GM12878 (cell line): Measurements from ENCODE around the gene TRAP1. TPM values are rescaled to one million over a fixed set of nuclear protein-coding genes. Genes with fewer than 3 reads are reported as not detected.

Source experiments
- ATAC-seq: fragments of 200-7000 bp; cut with Tn5 transposase; 3 replicates; pipeline ENCODE4 v1.9.1; 2020; ENCODE audit warnings: mild to moderate bottlenecking, moderate library complexity
- BruUV-seq: library from RNA; stranded (reverse); fragments of 400-500 nt; replicated peaks from 2 replicates; lab custom pipeline; 2021; lab: Mats Ljungman, UMichigan
- CTCF ChIA-PET: fragments of 300-600 bp; sonication (Branson Sonifier 250); formaldehyde crosslinking; extraction: SDS; loops from one replicate; lab custom pipeline; 2021; ENCODE audit warnings: inconsistent platforms; lab: Yijun Ruan, JAX
- POLR2A ChIA-PET: fragments of 350-600 bp; formaldehyde crosslinking; extraction: SDS; loops from one replicate; lab custom pipeline; 2021; ENCODE audit warnings: inconsistent platforms; lab: Charles Lee
- RAD21 ChIA-PET: fragments of 300-600 bp; sonication (Branson Sonifier 250); formaldehyde crosslinking; loops from one replicate; lab custom pipeline; 2023; ENCODE audit warnings: antibody characterized with exemption; ENCODE audit not compliant: unreplicated experiment; lab: Charles Lee
- SMC1A ChIA-PET: fragments of 300-600 bp; sonication (Branson Sonifier 250); formaldehyde crosslinking; loops from one replicate; lab custom pipeline; 2023; ENCODE audit not compliant: unreplicated experiment, uncharacterized antibody; lab: Charles Lee
- DNase-seq: peaks from one replicate; pipeline ENCODE4 v3.0.0-alpha.2; 2011; ENCODE audit warnings: low read depth, low spot score
- FAIRE-seq: peaks from 3 replicates; lab custom pipeline; 2011; peaks lifted over from hg19 to GRCh38; lab: Jason Lieb, UNC
- H2AFZ ChIP-seq: 2 replicates; pipeline ENCODE4 v1.6.0; 2011; ENCODE audit warnings: low read depth, low read length, control low read depth; ENCODE audit not compliant: control insufficient read depth
- H3K27ac ChIP-seq: 2 replicates; pipeline ENCODE4 v1.5.1; 2011; ENCODE audit warnings: control low read depth; ENCODE audit not compliant: control insufficient read depth, insufficient read depth
- H3K27me3 ChIP-seq, 2 experiments: replicated peaks in 1 of 2; 2 replicates each; pipeline versions ENCODE4 v1.6.0 to v1.6.1; 2011; ENCODE audit warnings: low read length in 1 of 2; ENCODE audit not compliant: control insufficient read depth in 2 of 2, insufficient read depth in 2 of 2
- H3K36me3 ChIP-seq, 2 experiments: 2 replicates each; pipeline ENCODE4 v1.5.1; 2011; ENCODE audit warnings: low read length in 1 of 2; ENCODE audit not compliant: control insufficient read depth in 2 of 2, insufficient read depth in 2 of 2
- H3K4me1 ChIP-seq: 2 replicates; pipeline ENCODE4 v1.6.1; 2011; ENCODE audit warnings: mild to moderate bottlenecking, low read length, moderate library complexity, mixed read lengths; ENCODE audit not compliant: control insufficient read depth, insufficient read depth
- H3K4me2 ChIP-seq: 2 replicates; pipeline ENCODE4 v1.6.0; 2011; ENCODE audit warnings: control low read depth; ENCODE audit not compliant: control insufficient read depth, insufficient read depth
- H3K4me3 ChIP-seq: fragments of 200-600 bp; sonication (generic); 2 replicates; pipeline ENCODE4 v1.5.1; 2016
- H3K79me2 ChIP-seq: 2 replicates; pipeline ENCODE4 v1.6.0; 2011; ENCODE audit warnings: low read length; ENCODE audit not compliant: control insufficient read depth, insufficient read depth
- H3K9ac ChIP-seq: 2 replicates; pipeline ENCODE4 v1.8.0; 2011; ENCODE audit warnings: low read length, control low read depth, mixed read lengths; ENCODE audit not compliant: control insufficient read depth, insufficient read depth
- H3K9me3 ChIP-seq: replicated peaks from 3 replicates; pipeline ENCODE4 v1.5.1; 2011; ENCODE audit warnings: mild to moderate bottlenecking, low read length; ENCODE audit not compliant: control insufficient read depth, insufficient read depth
- H4K20me1 ChIP-seq: 2 replicates; pipeline ENCODE4 v1.6.0; 2011; ENCODE audit not compliant: control insufficient read depth, insufficient read depth
- ATF7 ChIP-seq: fragments of 450-650 bp; IDR thresholded peaks from 2 replicates; pipeline ENCODE4 v1.6.1; 2016; ENCODE audit warnings: low read depth, mild to moderate bottlenecking
- CBFB ChIP-seq: IDR thresholded peaks from 2 replicates; pipeline ENCODE4 v1.6.1; 2016; ENCODE audit warnings: antibody characterized with exemption, low read depth
- NFIC ChIP-seq: IDR thresholded peaks from 2 replicates; pipeline ENCODE4 v1.6.1; 2012; ENCODE audit warnings: low read depth, mild to moderate bottlenecking, inconsistent platforms, low read length, moderate library complexity
- NR2C1 ChIP-seq: fragments of 450-650 bp; IDR thresholded peaks from 2 replicates; pipeline ENCODE4 v1.6.1; 2017; ENCODE audit warnings: antibody characterized with exemption, mild to moderate bottlenecking, moderate library complexity
- PML ChIP-seq: IDR thresholded peaks from 2 replicates; pipeline ENCODE4 v1.6.1; 2012; ENCODE audit warnings: low read length, inconsistent platforms
- ZNF217 ChIP-seq: fragments of 450-650 bp; IDR thresholded peaks from 2 replicates; pipeline ENCODE4 v1.6.1; 2017; ENCODE audit warnings: antibody characterized with exemption, mild to moderate bottlenecking
- WGBS: methylation state at CpG from one replicate; pipeline ENCODE4 v1.1.6; 2016; ENCODE audit warnings: low lambda C conversion rate; ENCODE audit not compliant: insufficient replicate concordance, insufficient coverage; ENCODE audit errors: missing lambda C conversion rate; 5-methylcytosine and 5-hydroxymethylcytosine counted together
- in situ Hi-C: fragments of 300-500 bp; cut with MboI; formaldehyde crosslinking; loops from 9 replicates; pipeline ENCODE4 v1.14.3; 2018; ENCODE audit warnings: mixed read lengths
- intact Hi-C: fragments of 100-400 bp; cut with micrococcal nuclease; formaldehyde crosslinking; loops from one replicate; pipeline ENCODE4 v1.14.2; 2022; ENCODE audit not compliant: unreplicated experiment
- polyA plus RNA-seq, 11 experiments: library from polyadenylated mRNA; depleted of rRNA in 4 of 11; unstranded in 6 of 11; stranded (reverse) in 5 of 11; fragments of >200 nt; fragmentation: Nextera tagmentation in 4 of 11; fragmentation: Illumina TruSeq in 1 of 11; extraction: Ambion mirVana in 4 of 11; extraction: Trizol in 1 of 11; gene quantifications; 1 replicate in 1 of 11; 2 replicates in 10 of 11; pipeline versions ENCODE4 v1.2.1 to v1.2.3, GENCODE V29; 2011 to 2016; ENCODE audit warnings: inconsistent platforms in 2 of 11, missing spikeins in 2 of 11, low read depth in 1 of 11
- total RNA-seq, 4 experiments: library from RNA; depleted of rRNA in 3 of 4; stranded (reverse); fragments of >200 nt in 3 of 4; fragmentation: Illumina TruSeq in 1 of 4; extraction: Trizol in 1 of 4; gene quantifications; 2 replicates each; pipeline versions ENCODE4 v1.2.1 to v1.2.3, GENCODE V29; 2013 to 2021
- TF ChIP-seq, protein P1 (sequence below): IDR thresholded peaks from 2 replicates; pipeline ENCODE4 v1.6.1; 2012; ENCODE audit warnings: low read length, inconsistent platforms

Gene TRAP1
- total and polyA plus RNA-seq, 10 of the 15 experiments (the other 5 are each of a cell fraction or from before 2014, with no cell fraction given), result 16.3 to 442 (median 241) TPM

DNA sequence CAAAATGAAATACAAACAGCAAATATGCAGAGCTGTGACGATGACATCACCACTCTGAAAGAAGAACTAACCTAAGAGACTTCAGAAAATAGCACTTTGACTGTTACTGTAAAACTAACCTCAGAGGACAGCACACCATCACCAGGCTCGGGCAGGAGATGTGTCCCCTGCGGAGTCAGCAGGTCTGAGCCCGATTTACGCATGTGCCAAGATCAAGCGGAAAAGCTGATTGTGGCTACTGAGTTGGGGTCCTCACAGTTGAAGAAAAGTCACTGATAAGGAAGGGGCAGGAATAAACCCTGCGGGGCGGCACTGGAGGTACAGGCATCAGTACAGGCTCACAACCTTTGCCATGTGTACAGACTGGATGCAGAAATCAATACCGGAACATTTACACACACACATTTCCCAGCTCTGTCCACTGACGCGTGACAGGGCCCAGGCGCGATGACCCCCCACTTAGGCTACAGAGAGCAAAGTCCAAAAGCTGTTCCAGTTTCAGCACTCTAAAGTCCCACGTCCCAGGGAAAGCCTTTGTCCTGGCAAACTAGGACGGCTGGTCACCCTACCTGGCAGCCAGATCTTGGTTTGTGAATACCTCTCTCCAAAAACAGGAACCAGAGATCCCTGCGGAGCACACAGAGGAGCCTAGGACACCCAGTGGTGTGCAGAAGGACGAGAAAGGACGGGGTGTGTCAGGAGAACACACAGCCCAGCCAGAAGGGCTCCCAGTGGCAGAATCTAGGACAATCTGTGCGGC is 21.5 kb downstream of the TRAP1 start:
- H3K4me2 ChIP-seq, result no peak overlapping the region
- no peaks in the 10 kb centered on the region for H3K9me3 ChIP-seq
- DNase-seq (no peak), FAIRE-seq (no peak), ATAC-seq (peak; percentile 62)
- intact Hi-C loops, result no loop called here
- no peak overlapping the region for H3K4me3 ChIP-seq
- ChIA-PET SMC1A (no interaction called here), CTCF (interaction anchor here (0.6 to 0.9 kb wide), 4 partner anchors 31 to 558 kb away, joined by 3 read pairs; no protein-coding TSS in a partner anchor), POLR2A (interaction anchor here (0.5 kb wide), 1 partner anchor 569 kb away, joined by 6 read pairs; no protein-coding TSS in a partner anchor), RAD21 (no interaction called here)
- no peaks in the 10 kb centered on the region for H3K27me3 ChIP-seq
- peaks cover 0 to 2% of the 10 kb centered on the region in 2 experiments; a peak in 3 of 4 replicates for H3K36me3 ChIP-seq
- H3K4me1 ChIP-seq, result peaks cover 11% of the 10 kb centered on the region
- H3K27ac ChIP-seq, result no peak overlapping the region
- no peak overlapping the region for H2AFZ ChIP-seq
- H4K20me1 ChIP-seq, result no peaks in the 10 kb centered on the region
- no peak overlapping the region for H3K9ac ChIP-seq
- H3K79me2 ChIP-seq, result peaks cover 6% of the 10 kb centered on the region
- TF ChIP-seq ATF7 (peak; percentile 91), ZNF217 (no peak)
- TF ChIP-seq, protein P1, sequence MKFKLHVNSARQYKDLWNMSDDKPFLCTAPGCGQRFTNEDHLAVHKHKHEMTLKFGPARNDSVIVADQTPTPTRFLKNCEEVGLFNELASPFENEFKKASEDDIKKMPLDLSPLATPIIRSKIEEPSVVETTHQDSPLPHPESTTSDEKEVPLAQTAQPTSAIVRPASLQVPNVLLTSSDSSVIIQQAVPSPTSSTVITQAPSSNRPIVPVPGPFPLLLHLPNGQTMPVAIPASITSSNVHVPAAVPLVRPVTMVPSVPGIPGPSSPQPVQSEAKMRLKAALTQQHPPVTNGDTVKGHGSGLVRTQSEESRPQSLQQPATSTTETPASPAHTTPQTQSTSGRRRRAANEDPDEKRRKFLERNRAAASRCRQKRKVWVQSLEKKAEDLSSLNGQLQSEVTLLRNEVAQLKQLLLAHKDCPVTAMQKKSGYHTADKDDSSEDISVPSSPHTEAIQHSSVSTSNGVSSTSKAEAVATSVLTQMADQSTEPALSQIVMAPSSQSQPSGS, result peak; percentile 75
- in situ Hi-C loops, result no loop called here
- no TSS peak for BruUV-seq
- WGBS, result 84% methylated on average over 19 of the region's 19 CpGs

DNA sequence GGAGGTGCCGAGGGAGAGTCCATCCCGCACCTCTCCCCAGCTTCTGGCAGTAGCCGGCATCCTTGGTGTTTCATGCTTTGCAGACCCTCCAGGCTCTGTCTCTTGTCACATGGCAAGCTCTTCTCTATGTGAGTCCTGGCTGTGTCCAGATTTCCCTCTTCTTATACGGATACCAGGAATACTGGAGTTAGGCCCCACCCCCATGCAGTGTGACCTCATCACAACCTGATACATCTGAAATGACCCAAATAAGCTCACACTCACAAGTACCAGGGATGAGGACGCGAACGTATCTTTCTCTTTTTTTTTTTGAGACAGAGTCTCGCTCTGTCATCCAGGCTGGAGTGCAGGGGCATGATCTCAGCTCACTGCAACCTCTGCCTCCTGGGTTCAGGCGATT is 23.3 kb downstream of the TRAP1 start:
- peaks cover 6% of the 10 kb centered on the region for H3K79me2 ChIP-seq
- ATAC-seq, result no peak
- H3K9ac ChIP-seq, result no peak overlapping the region
- intact Hi-C loops, result loop anchor here (5.0 kb wide), 1 partner anchor 558 kb away; no protein-coding TSS in a partner anchor
- no peaks in the 10 kb centered on the region for H3K9me3 ChIP-seq
- H3K4me1 ChIP-seq, result peaks cover 13% of the 10 kb centered on the region
- peaks cover 0 to 5% of the 10 kb centered on the region in 2 experiments; a peak in 3 of 4 replicates for H3K36me3 ChIP-seq
- 100% methylated on average over 9 of the region's 9 CpGs for WGBS
- RAD21 ChIA-PET, result no interaction called here
- SMC1A ChIA-PET, result no interaction called here
- CTCF ChIA-PET, result interaction anchor here (0.6 kb wide), 1 partner anchor 127 kb away, joined by 3 read pairs; no protein-coding TSS in a partner anchor
- no peaks in the 10 kb centered on the region for H4K20me1 ChIP-seq
- POLR2A ChIA-PET, result no interaction called here
- no peak overlapping the region for H3K27ac ChIP-seq
- no peak overlapping the region for H3K4me3 ChIP-seq
- TF ChIP-seq CBFB (no peak), NFIC (no peak), NR2C1 (no peak), PML (no peak)
- no TSS peak for BruUV-seq
- no peaks in the 10 kb centered on the region for H3K27me3 ChIP-seq
- DNase-seq, result no peak
- H3K4me2 ChIP-seq, result no peak overlapping the region
- no peak overlapping the region for H2AFZ ChIP-seq
- FAIRE-seq, result no peak
- in situ Hi-C loops, result loop anchor here (5.0 kb wide), 1 partner anchor 183 kb away; no protein-coding TSS in a partner anchor
